A673 (cell line): ENCODE data around the gene RXFP4. TPM values are rescaled to one million over a fixed set of nuclear protein-coding genes. Genes with fewer than 3 reads are reported as not detected.

ENCODE experiments used
- BruUV-seq: library from RNA; stranded (reverse); fragments of 400-500 nt; replicated peaks from 2 replicates; lab custom pipeline; 2021; lab: Mats Ljungman, UMichigan
- CTCF ChIA-PET: fragments of 300-600 bp; sonication (Branson Sonifier 250); formaldehyde crosslinking; loops from one replicate; lab custom pipeline; 2022; ENCODE audit warnings: antibody characterized with exemption; lab: Charles Lee
- POLR2A ChIA-PET: fragments of 300-600 bp; sonication (Branson Sonifier 250); formaldehyde crosslinking; loops from one replicate; lab custom pipeline; 2022; ENCODE audit warnings: antibody characterized with exemption; ENCODE audit not compliant: low non-redundant PET; lab: Charles Lee
- DNase-seq: peaks from one replicate; pipeline ENCODE4 v3.0.0-alpha.2; 2015; ENCODE audit warnings: low spot score
- H3K27ac ChIP-seq: fragments of 200-600 bp; sonication (generic); 2 replicates; pipeline ENCODE4 v1.5.1; 2016; ENCODE audit warnings: mixed run types, low read depth, mild to moderate bottlenecking, mixed read lengths, antibody characterized with exemption, low read length; ENCODE audit not compliant: poor library complexity, severe bottlenecking
- H3K27me3 ChIP-seq: fragments of 200-600 bp; sonication (generic); replicated peaks from 2 replicates; pipeline ENCODE4 v1.6.1; 2017; ENCODE audit warnings: mixed run types, low read depth, mild to moderate bottlenecking, mixed read lengths, antibody characterized with exemption, low read length; ENCODE audit not compliant: insufficient read depth, poor library complexity
- H3K36me3 ChIP-seq: fragments of 200-600 bp; sonication (generic); 2 replicates; pipeline ENCODE4 v1.6.1; 2016; ENCODE audit warnings: mixed run types, mild to moderate bottlenecking, mixed read lengths, antibody characterized with exemption, low read length; ENCODE audit not compliant: insufficient read depth, poor library complexity, severe bottlenecking
- H3K4me1 ChIP-seq: fragments of 200-600 bp; sonication (generic); 2 replicates; pipeline ENCODE4 v1.6.1; 2017; ENCODE audit warnings: mixed run types, mild to moderate bottlenecking, mixed read lengths, antibody characterized with exemption, low read length; ENCODE audit not compliant: insufficient read depth, poor library complexity, severe bottlenecking
- H3K4me3 ChIP-seq: fragments of 200-600 bp; sonication (generic); 2 replicates; pipeline ENCODE4 v1.5.1; 2016; ENCODE audit warnings: low read depth, mixed run types, mild to moderate bottlenecking, mixed read lengths, low read length; ENCODE audit not compliant: poor library complexity, severe bottlenecking
- H3K9me3 ChIP-seq: fragments of 200-600 bp; sonication (generic); 2 replicates; pipeline ENCODE4 v1.6.1; 2016; ENCODE audit warnings: mixed run types, low read depth, mild to moderate bottlenecking, mixed read lengths, antibody characterized with exemption, low read length; ENCODE audit not compliant: poor library complexity, severe bottlenecking
- CTCF ChIP-seq: fragments of 300-800, 200-600 bp; sonication (generic); conservative IDR thresholded peaks from 2 replicates; pipeline ENCODE4 v1.5.1; 2017; ENCODE audit warnings: low read depth, mild to moderate bottlenecking, antibody characterized with exemption, low read length, moderate library complexity, mixed read lengths
- EZH2 ChIP-seq: fragments of 200-600 bp; sonication (generic); IDR thresholded peaks from 2 replicates; pipeline ENCODE4 v1.6.1; 2017; ENCODE audit warnings: borderline replicate concordance, low read depth, mild to moderate bottlenecking, mixed read lengths, antibody characterized with exemption, low read length; ENCODE audit not compliant: poor library complexity, severe bottlenecking
- intact Hi-C: fragments of 100-400 bp; cut with micrococcal nuclease; formaldehyde crosslinking; loops from one replicate; pipeline ENCODE4 v1.10.0; 2022; ENCODE audit not compliant: unreplicated experiment
- total RNA-seq: library from RNA; stranded (reverse); gene quantifications from 2 replicates; pipeline ENCODE4 v1.2.3, GENCODE V29; 2021

RXFP4 gene
- total RNA-seq, 1 experiment from 2014 or later: not detected

- intact Hi-C loops: loop anchor here (5.0 kb wide), 1 partner anchor 37 kb away; the partner anchor contains the start of gene RXFP4
- Histone ChIP-seq H3K27ac (peak overlapping the region; percentile 95), H3K27me3 (no peaks in the 10 kb centered on the region), H3K9me3 (no peaks in the 10 kb centered on the region), H3K36me3 (no peaks in the 10 kb centered on the region), H3K4me3 (peak overlapping the region; percentile 95), H3K4me1 (peaks cover 84% of the 10 kb centered on the region)
- no peak for TF ChIP-seq EZH2
- TF ChIP-seq CTCF: no peak
- ChIA-PET CTCF (interaction anchor here (0.8 kb wide), 1 partner anchor 10 kb away, joined by 3 read pairs; no protein-coding TSS in a partner anchor), POLR2A (no interaction called here)
- BruUV-seq: no TSS peak
- no peak for DNase-seq
Measured at GRCh38 chr1:155979597-155980343, 38.3 kb downstream of the RXFP4 start.

GRCh38 chr1:155981266-155982088 is 40.0 kb downstream of the RXFP4 start:
- Histone ChIP-seq H3K27ac (peak overlapping the region; percentile 95), H3K9me3 (no peaks in the 10 kb centered on the region), H3K36me3 (no peaks in the 10 kb centered on the region), H3K27me3 (no peaks in the 10 kb centered on the region), H3K4me1 (peaks cover 67% of the 10 kb centered on the region), H3K4me3 (peak overlapping the region; percentile 95)
- BruUV-seq: no TSS peak
- intact Hi-C loops: no loop called here
- peak; percentile 61 for DNase-seq
- TF ChIP-seq EZH2 (no peak), CTCF (no peak)
- CTCF ChIA-PET: interaction anchor here (0.6 kb wide), 1 partner anchor 21 kb away, joined by 6 read pairs; no protein-coding TSS in a partner anchor
- POLR2A ChIA-PET: no interaction called here

- Histone ChIP-seq H3K4me3 (peak overlapping the region; percentile 95), H3K4me1 (peaks cover 63% of the 10 kb centered on the region), H3K27ac (peak overlapping the region; percentile 95), H3K27me3 (no peaks in the 10 kb centered on the region), H3K9me3 (no peaks in the 10 kb centered on the region), H3K36me3 (no peaks in the 10 kb centered on the region)
- no TSS peak for BruUV-seq
- DNase-seq: no peak
- TF ChIP-seq CTCF (no peak), EZH2 (no peak)
- ChIA-PET CTCF (no interaction called here), POLR2A (no interaction called here)
- intact Hi-C loops: no loop called here
Measured at GRCh38 chr1:155982106-155982505, 40.7 kb downstream of the RXFP4 start.
